Left ventricle myocardium inferior (tissue), 1 donor: ENCODE measurements around the gene MST1. TPM values are rescaled to one million over a fixed set of nuclear protein-coding genes. Genes with fewer than 3 reads are reported as not detected.
A peak's percentile ranks its signal among the peaks of the same experiment; 100 is the strongest.

Source experiments
- DNase-seq: peaks from one replicate; pipeline ENCODE4 v3.0.0-alpha.2; 2020
- H3K27ac ChIP-seq: fragments of 200-600 bp; replicated peaks from 2 replicates; pipeline ENCODE4 v1.8.0; 2021
- H3K27me3 ChIP-seq: fragments of 200-600 bp; 2 replicates; pipeline ENCODE4 v1.8.0; 2021; ENCODE audit warnings: low read depth
- H3K36me3 ChIP-seq: fragments of 200-600 bp; 2 replicates; pipeline ENCODE4 v1.8.0; 2021
- H3K4me1 ChIP-seq: fragments of 200-600 bp; 2 replicates; pipeline ENCODE4 v1.8.0; 2021
- H3K4me3 ChIP-seq: fragments of 200-600 bp; 2 replicates; pipeline ENCODE4 v1.8.0; 2021; ENCODE audit warnings: mild to moderate bottlenecking, moderate library complexity
- H3K9me3 ChIP-seq: fragments of 200-600 bp; replicated peaks from 2 replicates; pipeline ENCODE4 v1.8.0; 2021
- intact Hi-C: fragments of 100-400 bp; cut with micrococcal nuclease; formaldehyde crosslinking; loops from one replicate; pipeline ENCODE4 v1.11.0; 2022
- total RNA-seq: library from RNA; stranded (reverse); fragmentation: NEBNext Ultra II Directional; extraction: Animal tissue kit (Norgen Biotek cat#: 25700); gene quantifications from one replicate; pipeline ENCODE4 v1.2.1, GENCODE V29; 2021
- TF ChIP-seq, protein P1 (sequence below): fragments of 200-600 bp; IDR thresholded peaks from 2 replicates; pipeline ENCODE4 v1.8.0; 2021; ENCODE audit warnings: antibody characterized with exemption, mild to moderate bottlenecking, borderline replicate concordance
- donor health status: DM: no; HTN: yes; CAD: no; lungs with severe emphysema.

Gene MST1
- total RNA-seq, 1 donor from 2014 or later: 5.4 TPM

- H3K36me3 ChIP-seq: peaks cover 90% of the 10 kb centered on the region
- peaks cover 8% of the 10 kb centered on the region for H3K4me1 ChIP-seq
- TF ChIP-seq, protein P1, sequence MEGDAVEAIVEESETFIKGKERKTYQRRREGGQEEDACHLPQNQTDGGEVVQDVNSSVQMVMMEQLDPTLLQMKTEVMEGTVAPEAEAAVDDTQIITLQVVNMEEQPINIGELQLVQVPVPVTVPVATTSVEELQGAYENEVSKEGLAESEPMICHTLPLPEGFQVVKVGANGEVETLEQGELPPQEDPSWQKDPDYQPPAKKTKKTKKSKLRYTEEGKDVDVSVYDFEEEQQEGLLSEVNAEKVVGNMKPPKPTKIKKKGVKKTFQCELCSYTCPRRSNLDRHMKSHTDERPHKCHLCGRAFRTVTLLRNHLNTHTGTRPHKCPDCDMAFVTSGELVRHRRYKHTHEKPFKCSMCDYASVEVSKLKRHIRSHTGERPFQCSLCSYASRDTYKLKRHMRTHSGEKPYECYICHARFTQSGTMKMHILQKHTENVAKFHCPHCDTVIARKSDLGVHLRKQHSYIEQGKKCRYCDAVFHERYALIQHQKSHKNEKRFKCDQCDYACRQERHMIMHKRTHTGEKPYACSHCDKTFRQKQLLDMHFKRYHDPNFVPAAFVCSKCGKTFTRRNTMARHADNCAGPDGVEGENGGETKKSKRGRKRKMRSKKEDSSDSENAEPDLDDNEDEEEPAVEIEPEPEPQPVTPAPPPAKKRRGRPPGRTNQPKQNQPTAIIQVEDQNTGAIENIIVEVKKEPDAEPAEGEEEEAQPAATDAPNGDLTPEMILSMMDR: no peak
- H3K9me3 ChIP-seq: no peaks in the 10 kb centered on the region
- no peaks in the 10 kb centered on the region for H3K27me3 ChIP-seq
- intact Hi-C loops: no loop called here
- no peak for DNase-seq
- H3K4me3 ChIP-seq: no peak overlapping the region
- H3K27ac ChIP-seq: no peak overlapping the region
These were observed 40.8 kb upstream of the MST1 start for GRCh38 chr3:49729966-49730609.

DNA sequence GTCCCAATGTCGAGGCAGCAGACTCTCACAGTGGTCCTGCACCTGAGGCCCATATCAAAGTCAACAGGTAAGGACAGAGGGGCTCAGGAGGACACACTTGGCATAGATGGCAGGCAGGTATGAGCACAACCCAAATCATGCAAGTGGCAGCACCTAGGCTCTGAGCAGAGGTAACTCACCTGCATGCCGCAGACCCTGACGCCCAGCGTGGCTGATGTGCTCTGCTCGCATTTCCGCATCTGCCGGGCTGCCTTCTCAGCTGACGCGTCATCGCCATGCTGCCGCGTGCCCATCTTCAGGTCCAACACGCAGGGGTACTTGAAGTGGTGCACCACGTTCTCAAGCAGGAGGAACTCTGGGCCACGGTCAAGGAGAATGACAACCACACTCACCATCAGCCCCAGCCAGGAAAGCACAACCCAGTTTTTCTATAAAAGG lies 38.7 kb upstream of the MST1 start:
- Histone ChIP-seq H3K4me3 (no peak overlapping the region), H3K27ac (no peak overlapping the region), H3K9me3 (no peaks in the 10 kb centered on the region), H3K36me3 (peaks cover 73% of the 10 kb centered on the region), H3K4me1 (peaks cover 21% of the 10 kb centered on the region), H3K27me3 (no peaks in the 10 kb centered on the region)
- TF ChIP-seq, protein P1: no peak
- intact Hi-C loops: no loop called here
- DNase-seq: no peak

DNA sequence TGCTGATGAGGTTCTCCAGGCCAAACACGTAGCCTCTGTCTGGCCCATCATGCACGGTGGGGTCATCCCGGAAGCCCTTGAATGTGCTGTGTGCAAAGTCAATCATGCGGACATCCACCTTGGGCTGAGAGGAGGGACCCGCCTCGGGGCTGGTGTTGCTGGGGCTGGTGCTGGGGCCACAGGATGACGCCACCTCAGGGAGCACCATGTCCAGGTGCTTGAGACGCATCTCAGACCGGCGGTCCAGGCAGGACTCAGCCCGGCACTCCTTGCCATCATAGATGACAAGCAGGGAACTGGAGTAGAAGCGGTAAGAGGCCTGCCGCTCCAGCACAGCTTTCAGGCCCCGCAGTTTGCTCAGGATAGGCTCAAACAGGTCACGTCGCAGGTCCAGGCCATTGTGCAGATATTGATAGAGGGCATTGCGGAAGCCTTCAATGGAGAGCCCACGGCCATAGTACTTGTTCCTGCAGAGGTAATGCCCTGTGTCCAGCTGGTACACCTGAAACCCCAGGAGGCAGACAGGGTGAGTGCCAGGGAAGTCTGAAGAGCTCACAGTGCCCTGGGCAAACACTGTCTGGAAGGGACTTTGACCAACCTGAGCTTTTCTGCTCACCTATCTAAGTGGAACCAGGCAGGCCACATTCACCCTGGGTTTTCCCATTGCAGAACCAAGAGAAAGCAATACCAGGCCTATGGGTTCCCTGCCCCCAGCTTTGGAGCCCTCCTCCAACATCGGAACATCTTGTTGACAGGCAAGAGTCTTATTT lies 38.1 kb upstream of the MST1 start:
- H3K4me3 ChIP-seq: no peak overlapping the region
- H3K9me3 ChIP-seq: no peaks in the 10 kb centered on the region
- H3K36me3 ChIP-seq: peaks cover 70% of the 10 kb centered on the region
- H3K27me3 ChIP-seq: no peaks in the 10 kb centered on the region
- H3K4me1 ChIP-seq: peaks cover 27% of the 10 kb centered on the region
- DNase-seq: peak; percentile 14
- TF ChIP-seq, protein P1: no peak
- no peak overlapping the region for H3K27ac ChIP-seq
- intact Hi-C loops: no loop called here

DNA sequence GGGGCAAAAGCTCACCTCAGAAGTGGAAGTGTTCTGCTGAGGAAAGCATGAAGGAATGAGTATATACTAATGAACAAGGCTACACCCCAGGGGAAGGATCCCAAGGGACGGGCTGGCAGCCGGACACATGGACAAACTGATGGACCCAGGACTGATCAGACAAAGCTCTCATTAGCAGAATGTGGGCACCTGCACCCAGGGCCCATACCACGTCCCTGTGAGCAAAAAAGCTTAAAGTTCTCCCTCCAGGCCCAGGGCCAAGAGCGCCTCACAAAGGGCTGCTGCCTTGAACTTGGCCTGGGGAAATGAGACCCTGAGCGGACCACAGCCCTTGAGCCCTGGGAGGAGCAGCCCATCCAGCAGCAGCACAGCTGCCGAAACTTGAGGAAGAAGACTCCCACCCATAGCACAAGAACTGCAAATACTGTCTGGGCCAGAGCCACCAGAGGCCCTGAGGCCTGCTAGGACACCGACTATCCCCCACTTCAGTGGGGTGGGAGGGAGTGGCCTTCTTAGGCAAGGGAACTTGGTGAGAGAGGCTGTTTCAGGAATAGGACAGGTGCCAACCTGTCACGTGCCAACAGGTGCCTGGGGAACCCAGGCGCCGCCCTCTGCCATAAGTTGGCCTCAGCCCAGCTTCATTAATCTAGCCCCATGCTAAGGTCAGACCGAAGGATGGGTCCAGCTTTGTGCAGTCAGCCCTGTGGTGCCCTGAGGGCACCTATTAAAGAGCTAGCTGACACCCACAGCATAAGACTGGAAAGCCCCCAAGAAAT lies 36.8 kb upstream of the MST1 start:
- no peaks in the 10 kb centered on the region for H3K9me3 ChIP-seq
- intact Hi-C loops: no loop called here
- H3K27ac ChIP-seq: peak overlapping the region; percentile 96
- peaks cover 33% of the 10 kb centered on the region for H3K4me1 ChIP-seq
- TF ChIP-seq, protein P1: no peak
- H3K36me3 ChIP-seq: peaks cover 70% of the 10 kb centered on the region
- DNase-seq: peak; percentile 12
- no peaks in the 10 kb centered on the region for H3K27me3 ChIP-seq
- no peak overlapping the region for H3K4me3 ChIP-seq

DNA sequence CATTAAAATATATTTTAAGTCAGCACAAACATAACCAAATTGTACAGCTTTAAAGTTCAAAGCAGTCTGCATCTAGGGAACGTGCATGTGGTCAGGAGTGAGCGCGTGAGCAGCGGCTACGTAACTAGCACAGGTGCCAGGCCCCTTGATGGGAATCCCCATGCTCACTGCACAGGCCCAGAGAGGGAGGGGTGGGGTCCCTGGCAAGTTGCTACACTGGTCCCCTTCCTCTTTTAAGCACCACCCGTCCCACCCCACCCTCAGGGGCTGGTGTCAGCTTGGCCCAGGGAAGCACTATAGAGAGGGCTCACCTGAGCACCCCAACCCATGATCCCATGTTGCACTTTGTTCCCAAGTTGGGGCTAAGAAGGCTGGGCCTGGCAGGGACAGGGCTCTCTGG lies 35.3 kb upstream of the MST1 start:
- Histone ChIP-seq H3K4me3 (peak overlapping the region; percentile 96), H3K9me3 (no peaks in the 10 kb centered on the region), H3K36me3 (peaks cover 62% of the 10 kb centered on the region), H3K27ac (peak overlapping the region; percentile 96), H3K4me1 (peaks cover 48% of the 10 kb centered on the region), H3K27me3 (no peaks in the 10 kb centered on the region)
- peak; percentile 15 for DNase-seq
- TF ChIP-seq, protein P1: no peak
- intact Hi-C loops: no loop called here
